ENCODE data around the gene GPC5.

GRCh38 chr13:92745258-92745657 is 1346.8 kb downstream of the GPC5 start:
- TF ChIP-seq CTCF (IDR thresholded peaks at IDR 0.05; ENCODE audit: low read depth, low read length) (no peak), EZH2phosphoT487 (IDR thresholded peaks at IDR 0.05; ENCODE audit: low read depth) (no peak)

Data from OCI-LY3 (cell line).